ENCODE results near the gene EBLN2.

DNA sequence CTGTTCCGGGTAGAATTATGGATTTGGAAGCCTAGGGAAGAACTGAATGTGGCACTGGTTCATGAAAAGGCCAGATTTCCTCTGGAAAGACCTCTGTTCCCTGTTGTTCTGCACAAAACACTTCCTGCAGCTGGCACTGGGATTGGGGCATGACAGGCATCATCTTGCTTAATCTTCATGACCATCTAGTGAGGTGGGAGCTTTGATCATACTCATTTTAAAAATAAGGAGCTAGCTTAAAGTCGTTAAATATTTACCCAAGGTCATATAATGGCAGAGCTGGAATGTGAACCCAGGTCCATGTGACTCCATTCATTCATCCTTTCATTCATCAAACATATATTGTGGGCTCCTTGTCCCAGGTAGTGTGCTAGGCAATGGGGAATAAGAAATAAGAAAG is 40.4 kb downstream of the EBLN2 start:
- TF ChIP-seq, protein P1, sequence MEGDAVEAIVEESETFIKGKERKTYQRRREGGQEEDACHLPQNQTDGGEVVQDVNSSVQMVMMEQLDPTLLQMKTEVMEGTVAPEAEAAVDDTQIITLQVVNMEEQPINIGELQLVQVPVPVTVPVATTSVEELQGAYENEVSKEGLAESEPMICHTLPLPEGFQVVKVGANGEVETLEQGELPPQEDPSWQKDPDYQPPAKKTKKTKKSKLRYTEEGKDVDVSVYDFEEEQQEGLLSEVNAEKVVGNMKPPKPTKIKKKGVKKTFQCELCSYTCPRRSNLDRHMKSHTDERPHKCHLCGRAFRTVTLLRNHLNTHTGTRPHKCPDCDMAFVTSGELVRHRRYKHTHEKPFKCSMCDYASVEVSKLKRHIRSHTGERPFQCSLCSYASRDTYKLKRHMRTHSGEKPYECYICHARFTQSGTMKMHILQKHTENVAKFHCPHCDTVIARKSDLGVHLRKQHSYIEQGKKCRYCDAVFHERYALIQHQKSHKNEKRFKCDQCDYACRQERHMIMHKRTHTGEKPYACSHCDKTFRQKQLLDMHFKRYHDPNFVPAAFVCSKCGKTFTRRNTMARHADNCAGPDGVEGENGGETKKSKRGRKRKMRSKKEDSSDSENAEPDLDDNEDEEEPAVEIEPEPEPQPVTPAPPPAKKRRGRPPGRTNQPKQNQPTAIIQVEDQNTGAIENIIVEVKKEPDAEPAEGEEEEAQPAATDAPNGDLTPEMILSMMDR (IDR thresholded peaks at IDR 0.05; ENCODE audit: low read depth, low read length, poor library complexity, severe bottlenecking) = no peak
- TF ChIP-seq EZH2phosphoT487 (IDR thresholded peaks at IDR 0.05; ENCODE audit: borderline replicate concordance, low read length) = no peak

Data from DOHH2 (cell line).